GM21619 (cell line): ENCODE data around the gene IL16.

ENCODE experiments used
- ATAC-seq: cut with Tn5 transposase; IDR thresholded peaks from one replicate; pipeline ENCODE4 v1.9.1; 2021; ENCODE audit not compliant: unreplicated experiment

Gene IL16

DNA sequence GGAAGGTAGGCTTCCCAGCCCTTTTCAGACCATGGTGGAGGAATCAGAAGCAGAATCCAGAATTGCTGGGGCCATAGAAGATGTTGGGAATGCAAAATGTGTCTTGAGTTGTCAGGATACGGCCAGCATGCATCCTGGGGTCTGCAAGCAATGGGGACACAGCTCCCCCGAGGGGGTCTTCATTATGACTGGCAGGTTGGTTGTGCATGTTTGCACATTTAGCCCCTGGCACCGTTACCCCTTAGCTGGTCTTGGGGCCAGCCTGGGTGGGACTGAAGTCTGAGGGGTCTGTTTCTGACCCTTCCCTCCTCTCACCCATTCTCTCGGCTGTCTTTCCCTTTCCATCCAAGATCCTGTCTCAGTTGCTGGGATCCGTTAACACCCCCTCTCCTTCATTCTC is 76.5 kb downstream of the IL16 start:
- ATAC-seq, result no peak

DNA sequence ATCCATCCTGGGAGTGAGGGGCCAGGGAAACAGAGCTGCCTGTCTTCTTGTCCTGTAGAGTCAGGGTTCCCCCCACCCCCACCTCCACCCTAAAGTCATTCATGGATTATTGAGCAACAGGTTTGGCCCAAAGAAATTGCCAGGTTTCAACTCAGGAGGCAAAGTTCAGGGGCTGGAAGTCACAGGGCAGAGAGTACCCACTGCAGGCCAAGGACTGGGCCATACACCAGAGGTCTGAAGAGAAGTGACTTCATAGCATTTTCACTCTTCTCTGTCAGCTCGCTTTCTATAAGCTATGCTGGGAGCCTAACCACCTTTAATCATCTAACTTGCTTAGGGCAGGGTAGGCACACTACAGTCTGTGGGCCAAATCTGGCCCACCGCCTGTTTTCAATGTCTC is 77.2 kb downstream of the IL16 start:
- no peak for ATAC-seq

DNA sequence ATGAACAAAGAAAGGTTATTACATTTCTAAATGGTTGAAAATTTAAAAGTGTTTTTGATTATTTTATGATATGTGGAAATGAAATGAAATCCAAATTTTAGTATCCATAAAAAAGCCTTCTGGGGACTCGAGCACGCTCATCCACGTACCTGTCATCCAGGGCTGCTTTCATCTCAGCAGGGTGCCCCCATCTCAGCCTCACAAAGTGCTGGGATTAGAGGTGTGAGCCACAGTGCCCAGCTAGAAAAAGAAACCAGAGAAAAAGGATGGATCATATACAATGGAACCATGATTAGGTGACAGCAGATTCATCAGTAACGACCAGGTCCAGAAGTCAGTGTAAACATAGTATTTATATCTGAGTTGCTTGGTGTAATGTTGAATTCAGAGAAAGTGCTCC is 77.6 kb downstream of the IL16 start:
- no peak for ATAC-seq

DNA sequence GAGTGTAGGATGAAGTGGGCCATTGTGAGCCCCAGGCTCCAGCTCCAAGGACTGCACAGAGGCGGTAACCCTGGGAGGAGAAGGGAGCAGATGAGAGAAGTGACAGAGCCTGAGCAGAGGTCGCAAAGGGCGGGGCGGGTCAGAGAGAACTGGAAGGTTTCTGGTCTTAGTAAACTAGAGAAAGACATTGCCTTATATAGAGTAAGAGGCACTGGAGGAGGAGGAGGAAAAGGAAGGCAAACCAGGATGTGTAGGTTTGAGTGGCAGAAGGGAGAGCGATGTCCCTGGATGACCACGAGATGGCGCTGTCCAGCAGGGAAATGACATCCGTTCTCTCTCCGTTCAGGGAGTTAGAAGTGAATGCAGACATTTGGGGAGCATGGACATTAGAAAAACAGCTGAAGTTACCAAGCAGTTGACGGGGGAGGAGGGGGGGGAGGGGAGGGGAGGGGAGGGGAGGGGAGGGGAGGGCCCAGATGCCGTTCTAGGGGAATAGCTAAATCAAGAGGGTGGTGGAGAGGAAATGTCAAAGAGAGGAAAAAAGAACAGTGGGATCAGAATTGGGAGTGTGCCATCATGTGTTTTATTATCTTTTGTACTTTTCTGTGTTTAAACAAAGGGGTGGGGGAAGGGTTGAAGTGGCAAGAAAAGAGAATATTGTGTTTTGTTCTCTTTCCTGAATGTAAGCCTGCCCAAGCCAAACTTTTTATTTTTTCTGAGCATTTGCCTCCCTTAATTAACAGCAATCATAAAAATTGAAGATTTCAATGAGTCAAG is 78.4 kb downstream of the IL16 start:
- peak; percentile 86 for ATAC-seq

DNA sequence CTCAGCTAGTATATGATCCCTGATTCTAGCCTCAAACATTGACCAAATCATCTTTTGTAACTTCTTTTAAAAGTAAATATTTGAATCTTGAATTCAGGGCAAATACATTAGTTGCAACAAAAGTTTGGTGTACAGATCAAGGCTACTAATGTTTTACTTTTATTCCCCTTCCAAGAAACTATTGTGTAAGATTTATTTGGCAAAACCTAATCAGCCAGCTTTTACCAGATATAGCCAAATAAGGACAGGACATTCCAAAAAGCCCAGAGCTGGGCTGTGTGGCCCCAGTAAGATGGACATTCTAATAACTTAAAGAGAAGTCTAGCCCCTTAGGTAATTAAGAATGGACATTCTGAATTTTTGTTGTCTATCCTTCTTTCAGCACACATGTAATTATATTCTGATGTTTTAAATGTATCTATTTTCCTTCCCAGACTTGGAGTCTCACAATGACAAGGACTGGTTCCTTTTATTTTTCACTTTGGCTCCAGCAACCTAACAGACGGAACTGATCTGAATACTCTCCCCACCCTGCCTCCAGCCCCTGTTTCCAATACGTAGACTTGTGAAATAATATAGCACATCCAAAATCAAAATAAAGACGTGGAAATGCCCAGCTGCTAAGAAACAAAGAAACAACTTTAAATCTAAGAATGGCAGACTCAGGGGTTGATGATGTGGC is 79.2 kb downstream of the IL16 start:
- ATAC-seq, result no peak

DNA sequence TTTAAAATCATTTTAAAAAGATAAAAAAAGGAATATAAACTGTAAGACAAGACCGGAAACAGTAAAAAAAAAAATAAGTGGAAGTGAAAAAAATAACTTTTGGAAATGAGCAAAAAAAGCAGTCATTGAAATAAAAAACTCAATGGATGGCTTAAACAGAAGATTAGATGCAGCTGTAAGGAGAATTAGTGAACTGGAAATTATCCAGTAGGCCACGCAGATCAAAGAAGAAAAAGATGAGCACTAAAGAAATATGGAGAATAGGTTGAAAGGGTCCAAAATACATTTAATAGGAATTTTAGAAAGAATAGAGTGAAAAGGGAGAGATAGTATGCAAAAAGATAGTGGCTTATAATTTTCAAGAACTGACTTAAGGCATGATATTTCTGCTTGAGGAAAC is 80.3 kb downstream of the IL16 start:
- ATAC-seq, result no peak

DNA sequence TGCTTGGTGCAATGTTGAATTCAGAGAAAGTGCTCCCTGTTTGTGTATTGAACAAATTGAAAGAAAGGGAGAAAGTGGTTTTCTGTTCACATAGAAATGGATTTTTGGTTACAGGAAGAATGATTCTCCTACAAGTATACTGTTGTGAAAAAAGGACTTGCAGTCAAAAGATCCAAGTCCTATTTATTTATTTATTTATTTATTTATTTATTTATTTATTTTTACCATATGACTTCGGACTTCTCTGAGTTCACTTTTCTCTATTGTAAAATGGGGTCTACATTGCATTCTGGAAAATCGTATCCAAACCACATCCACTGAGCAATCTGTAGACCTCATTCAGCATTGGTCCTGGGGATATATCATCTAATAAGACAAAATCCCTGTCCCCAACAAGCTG is 81.2 kb downstream of the IL16 start:
- no peak for ATAC-seq

DNA sequence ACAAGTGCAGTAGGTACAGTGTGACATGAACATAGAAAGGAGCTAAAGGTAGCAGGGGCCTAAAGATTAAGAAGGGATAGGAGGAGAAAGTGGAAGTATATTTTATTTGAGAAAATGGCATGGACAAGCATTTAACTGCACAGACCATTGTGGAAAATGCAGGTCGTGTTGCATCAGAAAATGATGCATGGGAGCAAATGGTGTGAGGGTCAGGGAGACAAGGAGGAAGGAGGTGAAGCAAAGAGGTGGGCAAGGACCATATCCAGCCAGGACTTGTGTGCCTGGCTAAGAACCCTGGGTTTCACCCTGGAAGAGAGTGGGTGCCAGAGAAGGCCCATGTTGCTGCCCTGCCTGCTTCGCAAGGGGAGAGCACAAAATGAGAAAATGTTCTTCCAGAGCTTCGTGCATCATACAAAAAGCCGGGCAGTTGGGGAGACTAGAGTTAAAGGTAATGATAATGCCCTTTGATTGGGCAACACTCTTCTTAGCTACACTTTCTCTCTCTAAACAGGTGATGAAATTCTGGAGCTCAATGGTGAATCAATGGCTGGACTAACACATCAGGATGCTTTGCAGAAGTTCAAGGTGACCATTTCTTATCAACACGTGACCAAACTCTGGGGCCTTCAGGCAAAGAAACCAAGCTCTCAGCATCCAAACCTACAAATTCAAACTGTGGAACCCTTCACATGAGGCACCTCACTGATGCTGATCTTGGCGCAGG is 81.8 kb downstream of the IL16 start:
- no peak for ATAC-seq

DNA sequence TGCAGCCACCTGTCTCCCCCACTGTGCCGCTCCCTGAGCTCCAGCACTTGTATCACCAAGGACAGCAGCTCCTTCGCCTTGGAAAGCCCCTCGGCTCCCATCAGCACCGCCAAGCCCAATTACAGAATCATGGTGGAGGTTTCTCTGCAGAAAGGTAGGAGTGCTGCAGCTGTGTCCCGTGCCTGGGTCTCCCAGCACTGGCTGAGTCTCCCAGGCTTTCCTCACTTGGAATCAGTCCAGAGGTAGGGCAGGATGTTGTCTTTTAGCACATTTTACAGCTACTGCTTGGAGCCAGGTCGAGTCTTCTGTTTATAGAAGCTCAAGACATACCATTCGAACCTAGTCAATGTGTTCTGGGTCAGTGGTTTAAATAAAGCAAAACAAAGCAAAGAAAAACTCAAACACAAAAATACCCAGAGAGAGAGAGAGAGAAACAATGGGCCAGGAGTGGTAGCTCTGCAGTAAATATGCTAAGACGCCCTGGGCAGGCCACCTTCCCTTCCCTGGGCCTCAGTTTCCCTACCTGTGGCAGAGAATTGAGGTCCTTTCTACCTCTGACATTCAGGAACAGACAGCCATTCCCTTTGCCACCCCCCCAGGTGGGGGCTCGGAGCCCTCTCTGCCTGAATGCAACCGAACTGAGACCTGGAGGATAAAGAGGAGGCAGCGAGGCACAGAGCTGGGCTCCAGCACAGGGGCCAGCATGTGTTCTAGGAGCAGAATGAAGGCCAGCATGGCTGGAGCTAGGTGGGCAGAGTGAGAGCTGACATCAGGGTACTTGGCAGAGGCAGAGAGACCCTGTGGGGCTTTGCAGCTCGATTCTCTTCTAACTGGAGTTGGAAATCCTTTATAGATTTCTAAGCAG is 83.2 kb downstream of the IL16 start:
- ATAC-seq, result no peak

DNA sequence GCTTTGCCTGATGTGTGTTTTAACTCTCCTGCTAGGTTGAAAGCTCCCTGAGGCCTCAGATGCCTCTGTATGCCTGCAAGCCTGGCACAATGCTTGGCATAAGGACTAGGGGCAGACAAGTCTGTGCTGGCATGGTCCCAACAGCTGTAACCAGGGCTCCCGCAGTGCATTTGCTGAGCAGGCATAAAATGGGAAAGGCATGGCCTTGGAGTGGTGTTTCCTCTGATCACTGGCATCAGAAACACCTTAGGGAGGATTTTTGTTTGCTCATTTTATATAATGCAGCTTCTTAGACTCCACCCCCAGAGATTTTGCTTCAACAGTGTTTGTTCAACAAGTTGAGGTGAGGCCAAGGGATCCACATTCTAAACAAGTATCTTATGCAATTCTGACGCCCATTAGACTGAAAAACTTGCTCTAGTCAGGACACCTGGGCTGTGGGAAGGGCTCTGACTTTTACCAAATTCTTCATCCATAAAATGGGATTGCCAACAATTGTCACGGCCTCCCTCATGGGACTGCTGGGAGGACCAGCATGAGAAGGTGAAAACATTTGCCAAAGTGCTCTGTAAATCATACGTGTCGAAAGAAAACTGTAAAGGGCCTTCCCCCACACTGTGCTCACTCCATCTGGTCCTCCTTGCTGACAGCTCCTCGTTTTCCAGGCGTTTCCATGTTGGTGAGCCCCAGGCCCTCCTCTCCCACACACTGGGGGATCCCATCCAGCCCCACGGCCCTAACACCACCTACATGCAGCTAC is 84.2 kb downstream of the IL16 start:
- no peak for ATAC-seq

DNA sequence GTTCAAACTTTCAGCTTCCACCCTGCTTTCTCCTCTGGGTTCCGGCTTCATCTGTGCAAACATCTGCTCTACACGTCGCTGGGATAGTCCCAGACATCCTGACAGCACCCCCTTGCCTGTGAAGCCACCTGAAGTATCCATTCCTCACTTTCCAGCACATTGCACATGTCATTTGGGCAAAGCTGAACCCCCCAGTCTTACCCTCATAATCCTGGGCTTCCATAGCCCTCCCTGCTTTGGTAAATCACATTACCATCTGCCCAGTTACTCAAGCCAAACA is 84.7 kb downstream of the IL16 start:
- ATAC-seq, result no peak

DNA sequence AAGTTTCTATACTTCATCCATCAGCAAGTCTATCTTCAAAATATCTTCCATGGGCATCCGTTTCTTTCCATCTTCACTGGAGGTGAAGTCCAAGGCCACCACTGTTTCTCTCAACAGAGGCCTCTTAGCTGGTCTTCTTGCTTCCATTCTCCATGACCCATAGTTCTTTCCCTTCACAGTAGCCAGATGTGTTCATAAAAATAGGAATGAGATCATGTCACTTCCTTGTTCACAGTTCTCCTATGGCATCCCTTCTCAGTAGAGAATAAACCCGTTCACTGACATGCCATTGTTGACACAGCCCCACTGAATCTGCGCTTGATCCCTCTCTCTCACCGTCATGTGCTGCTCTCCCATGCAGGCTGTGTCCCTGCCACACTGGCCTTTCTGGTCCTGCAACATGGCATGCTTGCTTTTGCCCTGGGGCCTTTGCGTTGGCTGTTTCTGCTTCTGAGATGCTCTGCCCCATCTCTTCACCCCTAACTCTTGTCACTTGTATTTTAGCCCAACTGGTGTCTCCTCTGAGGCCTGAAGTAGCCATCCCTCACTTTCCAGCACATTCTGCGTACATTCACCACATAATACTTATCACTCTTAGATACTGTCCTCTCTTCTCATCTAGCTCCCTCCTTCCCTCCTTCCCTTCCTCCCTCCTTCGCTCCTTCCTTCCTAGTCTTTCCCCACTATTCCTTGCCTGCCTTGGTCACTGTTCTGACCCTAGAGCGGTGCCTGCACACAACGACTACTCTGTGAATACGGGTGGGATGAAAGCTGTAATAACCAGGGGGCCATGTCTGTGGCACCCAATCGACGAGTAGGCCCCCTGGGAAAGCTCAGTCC is 85.3 kb downstream of the IL16 start:
- ATAC-seq, result no peak

DNA sequence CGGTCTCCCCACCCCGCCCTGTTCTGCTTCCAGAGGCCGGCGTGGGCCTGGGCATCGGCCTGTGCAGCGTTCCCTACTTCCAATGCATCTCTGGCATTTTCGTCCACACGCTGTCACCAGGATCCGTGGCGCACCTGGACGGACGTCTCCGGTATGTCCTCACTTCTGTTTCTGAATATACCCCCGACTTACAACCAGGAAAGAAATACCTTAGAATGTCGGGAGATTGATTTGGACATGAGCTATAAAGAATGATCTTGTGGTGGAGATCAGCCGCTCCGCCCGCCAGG is 85.9 kb downstream of the IL16 start:
- ATAC-seq, result no peak

DNA sequence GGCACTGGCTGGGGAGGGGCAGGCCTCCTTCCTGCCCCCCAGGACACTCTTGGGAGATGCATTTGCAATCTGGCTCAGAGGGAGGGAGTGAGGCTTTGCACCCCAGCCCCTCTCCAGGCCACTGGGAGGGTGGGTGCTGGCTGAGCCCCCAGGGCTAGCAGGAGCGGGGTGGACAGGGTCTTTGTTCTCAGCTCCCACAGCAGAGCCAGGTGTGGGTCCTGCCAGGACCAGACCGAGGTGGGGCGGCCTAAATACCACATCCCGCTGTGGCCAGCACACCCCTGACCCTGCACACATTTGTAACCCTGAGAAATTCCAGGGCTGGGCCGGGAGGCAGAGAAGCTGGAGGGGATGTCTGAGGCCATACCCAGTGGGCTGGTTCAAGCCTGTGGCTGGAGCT is 86.2 kb downstream of the IL16 start:
- ATAC-seq, result no peak

DNA sequence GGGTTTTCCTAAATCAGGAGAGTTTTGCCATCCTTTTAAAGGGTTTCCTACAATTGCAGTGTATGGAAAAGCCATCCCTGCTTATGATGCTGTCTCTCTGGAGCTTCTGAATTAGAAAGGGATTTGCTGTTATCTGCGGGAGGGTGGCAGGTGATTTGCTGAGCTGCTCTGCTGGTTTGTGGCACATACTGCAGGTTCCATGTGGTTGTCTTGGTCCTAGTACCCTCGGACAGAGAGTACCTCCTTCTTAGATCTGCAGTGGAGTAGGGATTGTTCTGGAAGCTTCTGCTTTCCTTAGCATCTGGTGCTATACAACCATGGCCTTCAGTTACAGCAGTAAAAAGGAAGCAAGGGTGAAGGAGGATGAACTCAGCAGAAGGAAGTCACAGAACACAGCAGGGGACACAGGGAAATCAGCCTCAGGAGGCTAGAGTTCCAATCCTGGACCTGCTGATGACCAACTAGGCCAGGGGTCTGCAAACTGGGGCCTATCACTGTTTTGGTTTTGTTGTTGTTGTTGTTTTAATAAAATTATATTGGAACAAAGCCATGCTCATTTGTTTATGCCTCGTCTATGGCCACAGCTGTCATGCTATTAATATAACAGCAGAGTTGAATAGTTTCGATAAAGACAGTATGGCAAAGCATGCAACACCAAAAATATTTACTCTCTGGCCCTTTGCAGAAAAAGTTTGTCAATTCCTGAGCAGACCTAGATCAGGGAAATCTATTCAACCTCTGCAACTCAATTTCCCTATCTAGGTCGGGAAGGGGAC is 87.8 kb downstream of the IL16 start:
- ATAC-seq, result peak; percentile 53

DNA sequence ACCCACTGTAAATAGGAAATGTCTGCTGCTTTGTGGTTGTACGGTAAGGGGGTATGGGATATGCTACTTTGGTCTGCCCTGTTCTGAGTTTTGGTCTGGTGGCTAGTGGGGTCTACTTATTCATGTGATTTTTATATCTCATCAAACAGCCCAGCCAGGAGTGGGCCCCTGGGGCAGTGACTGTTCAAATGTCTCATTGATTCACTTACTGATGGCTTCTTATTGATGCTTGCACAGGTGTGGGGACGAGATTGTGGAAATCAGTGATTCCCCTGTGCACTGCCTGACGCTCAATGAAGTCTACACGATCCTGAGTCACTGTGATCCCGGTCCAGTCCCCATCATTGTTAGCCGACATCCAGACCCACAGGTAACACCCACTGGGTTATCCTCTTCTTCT is 88.8 kb downstream of the IL16 start:
- ATAC-seq, result no peak

DNA sequence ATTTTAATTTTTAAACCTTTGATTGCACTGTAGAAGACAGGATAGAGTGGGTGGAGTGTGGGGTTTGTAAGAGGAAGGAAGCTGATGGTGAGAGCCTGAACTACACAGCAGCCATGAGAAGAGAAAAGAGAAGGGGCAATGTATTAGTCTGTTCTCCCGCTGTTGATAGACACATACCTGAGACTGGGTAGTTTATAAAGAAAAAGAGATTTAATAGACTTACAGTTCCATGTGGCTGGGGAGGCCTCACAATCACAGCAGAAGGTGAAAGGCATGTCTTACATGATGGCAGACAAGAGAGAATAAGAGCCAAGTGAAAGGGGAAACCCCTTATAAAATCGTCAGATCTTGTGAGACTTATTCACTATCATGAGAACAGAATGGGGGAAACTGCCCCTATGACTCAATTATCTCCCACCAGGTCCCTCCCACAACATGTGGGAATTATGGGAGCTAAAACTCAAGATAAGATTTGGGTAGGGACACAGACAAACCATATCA is 90.0 kb downstream of the IL16 start:
- no peak for ATAC-seq

DNA sequence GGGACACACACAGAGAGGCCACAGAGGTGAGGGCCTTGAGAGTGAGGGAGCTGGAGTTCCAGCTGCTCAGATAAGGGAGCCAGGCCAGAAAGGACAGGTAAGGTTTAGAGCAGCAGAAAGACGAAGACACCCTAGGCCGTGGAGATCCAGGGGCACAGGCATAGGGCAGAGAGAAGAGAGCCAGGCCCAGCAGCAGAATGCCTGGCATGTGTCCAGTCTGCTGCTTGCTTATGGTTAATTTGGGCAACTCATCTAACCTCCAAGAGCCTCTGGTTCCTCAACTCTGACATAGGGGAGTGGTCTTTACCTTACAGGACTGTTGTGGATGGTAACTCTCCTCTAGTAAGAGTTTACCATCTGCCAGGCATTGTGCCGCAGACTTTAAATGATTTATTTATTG is 91.4 kb downstream of the IL16 start:
- no peak for ATAC-seq

DNA sequence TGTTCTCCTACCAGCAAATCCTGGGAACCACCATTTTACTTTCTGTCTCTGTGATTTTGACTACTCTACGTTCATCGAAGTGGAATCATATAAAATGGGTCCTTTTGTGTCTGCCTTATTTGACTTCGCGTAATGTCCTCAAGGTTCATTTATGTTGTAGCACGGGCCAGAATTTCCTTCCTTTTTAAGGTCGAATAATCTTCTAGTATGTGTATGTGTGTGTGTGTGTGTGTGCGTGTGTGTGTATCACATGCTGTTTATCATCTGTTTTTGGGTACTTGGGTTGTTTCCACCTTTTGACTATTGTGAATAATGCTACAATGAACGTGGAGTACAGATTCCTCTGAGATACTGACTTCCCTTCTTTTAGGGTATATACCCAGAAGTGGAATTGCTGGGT is 91.9 kb downstream of the IL16 start:
- ATAC-seq, result no peak
